Chondrocyte (in vitro differentiated cells): ENCODE measurements around the gene NF1. TPM values are rescaled to one million over a fixed set of nuclear protein-coding genes. Genes with fewer than 3 reads are reported as not detected.

Experiments
- DNase-seq: peaks from one replicate; pipeline ENCODE4 v3.0.0; 2021; ENCODE audit warnings: mixed read lengths, low spot score
- H3K27ac Mint-ChIP-seq: one replicate; pipeline ENCODE4 v1.8.0; 2021; ENCODE audit warnings: mild to moderate bottlenecking, moderate library complexity, mixed read lengths; ENCODE audit not compliant: unreplicated experiment
- H3K27me3 Mint-ChIP-seq: 2 replicates; pipeline ENCODE4 v1.8.0; 2021; ENCODE audit warnings: low read depth, mixed read lengths
- H3K36me3 Mint-ChIP-seq: 2 replicates; pipeline ENCODE4 v1.8.0; 2021; ENCODE audit warnings: low read depth, mixed read lengths
- H3K4me1 Mint-ChIP-seq: 2 replicates; pipeline ENCODE4 v1.8.0; 2021; ENCODE audit warnings: low read depth, mild to moderate bottlenecking, mixed read lengths
- H3K4me3 Mint-ChIP-seq: one replicate; pipeline ENCODE4 v1.8.0; 2021; ENCODE audit warnings: mild to moderate bottlenecking, moderate library complexity, mixed read lengths; ENCODE audit not compliant: unreplicated experiment
- H3K9me3 Mint-ChIP-seq: 2 replicates; pipeline ENCODE4 v1.8.0; 2021; ENCODE audit warnings: low read depth, mixed read lengths
- total RNA-seq: library from RNA; stranded (reverse); gene quantifications from 3 replicates; pipeline ENCODE4 v1.2.1, GENCODE V29; 2021
- TF ChIP-seq, protein P1 (sequence below): fragments of 200-600 bp; sonication (generic); IDR thresholded peaks from 2 replicates; pipeline ENCODE4 v1.5.0; 2021; ENCODE audit warnings: antibody characterized with exemption, mild to moderate bottlenecking, moderate library complexity

The NF1 gene
- total RNA-seq, 1 donor from 2014 or later, result 48.2 TPM

DNA sequence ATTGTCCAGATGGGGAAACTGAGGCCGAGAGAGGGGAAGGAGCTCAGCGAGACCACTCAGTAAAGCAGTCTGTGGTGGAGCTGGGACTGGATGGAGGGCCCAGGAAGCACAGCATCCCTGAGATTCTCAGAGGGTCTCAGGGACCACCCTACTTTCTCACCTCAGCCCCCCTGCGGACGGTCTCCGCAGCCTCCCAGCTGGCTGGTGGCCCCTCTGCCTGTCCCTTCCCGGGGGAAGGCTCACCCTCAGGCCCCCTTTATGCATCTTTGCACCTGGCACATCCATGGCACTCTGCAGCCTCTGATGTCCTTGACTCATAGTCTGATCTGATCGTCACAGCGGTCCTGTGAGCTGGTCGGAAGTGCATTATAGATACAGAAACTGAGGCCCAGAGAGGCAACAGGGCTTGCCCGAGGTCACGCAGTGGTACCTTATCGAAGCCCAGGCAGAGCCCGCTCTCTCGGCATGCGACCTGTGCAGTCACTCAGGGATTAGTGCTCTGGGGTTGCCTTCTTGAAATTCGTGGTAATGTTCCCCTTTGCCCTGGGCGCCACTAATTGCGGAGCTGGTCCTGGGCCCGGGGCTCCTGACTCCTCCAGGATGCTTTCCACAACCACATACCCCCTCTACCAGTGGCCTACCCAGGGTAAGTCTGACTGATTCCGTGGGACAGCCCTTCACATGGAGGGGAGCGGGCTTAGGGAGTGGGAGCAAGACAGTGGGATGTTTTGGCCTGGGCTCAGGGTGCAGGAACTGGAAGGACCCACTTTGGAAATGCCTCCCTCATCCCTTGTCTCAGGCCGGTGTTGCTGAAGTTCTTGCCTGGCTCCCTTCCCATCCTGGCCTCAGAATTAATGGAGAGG, 321.1 kb downstream of the NF1 start:
- Mint-ChIP-seq H3K27ac (no peak overlapping the region), H3K9me3 (no peaks in the 10 kb centered on the region), H3K4me1 (peaks cover 10% of the 10 kb centered on the region), H3K27me3 (peaks cover 15% of the 10 kb centered on the region), H3K4me3 (no peak overlapping the region), H3K36me3 (no peaks in the 10 kb centered on the region)
- TF ChIP-seq, protein P1, sequence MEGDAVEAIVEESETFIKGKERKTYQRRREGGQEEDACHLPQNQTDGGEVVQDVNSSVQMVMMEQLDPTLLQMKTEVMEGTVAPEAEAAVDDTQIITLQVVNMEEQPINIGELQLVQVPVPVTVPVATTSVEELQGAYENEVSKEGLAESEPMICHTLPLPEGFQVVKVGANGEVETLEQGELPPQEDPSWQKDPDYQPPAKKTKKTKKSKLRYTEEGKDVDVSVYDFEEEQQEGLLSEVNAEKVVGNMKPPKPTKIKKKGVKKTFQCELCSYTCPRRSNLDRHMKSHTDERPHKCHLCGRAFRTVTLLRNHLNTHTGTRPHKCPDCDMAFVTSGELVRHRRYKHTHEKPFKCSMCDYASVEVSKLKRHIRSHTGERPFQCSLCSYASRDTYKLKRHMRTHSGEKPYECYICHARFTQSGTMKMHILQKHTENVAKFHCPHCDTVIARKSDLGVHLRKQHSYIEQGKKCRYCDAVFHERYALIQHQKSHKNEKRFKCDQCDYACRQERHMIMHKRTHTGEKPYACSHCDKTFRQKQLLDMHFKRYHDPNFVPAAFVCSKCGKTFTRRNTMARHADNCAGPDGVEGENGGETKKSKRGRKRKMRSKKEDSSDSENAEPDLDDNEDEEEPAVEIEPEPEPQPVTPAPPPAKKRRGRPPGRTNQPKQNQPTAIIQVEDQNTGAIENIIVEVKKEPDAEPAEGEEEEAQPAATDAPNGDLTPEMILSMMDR, result no peak
- DNase-seq, result peak; percentile 59

DNA sequence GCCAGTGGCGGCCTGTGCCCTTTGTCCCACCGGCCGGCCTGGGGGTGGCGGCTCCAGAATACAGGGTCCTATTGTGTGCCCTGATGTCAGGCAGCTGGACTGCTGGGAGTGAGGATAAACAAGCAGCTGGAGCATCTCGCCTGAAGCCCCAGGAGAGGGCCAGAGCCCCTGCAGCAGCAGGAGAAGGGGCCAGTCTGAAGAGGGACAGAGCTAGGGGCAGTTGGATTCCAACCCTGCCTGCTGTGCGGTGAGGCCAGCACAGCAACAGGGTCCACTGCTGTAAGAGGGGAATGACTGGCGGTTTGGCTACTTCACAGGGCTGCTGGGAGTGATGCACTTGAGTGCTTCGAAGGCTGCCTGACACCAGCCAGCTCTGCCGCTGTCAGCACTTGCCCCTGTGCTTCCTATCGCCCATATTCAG, 321.7 kb downstream of the NF1 start:
- Mint-ChIP-seq H3K27ac (no peak overlapping the region), H3K36me3 (no peaks in the 10 kb centered on the region), H3K9me3 (no peaks in the 10 kb centered on the region), H3K27me3 (peaks cover 15% of the 10 kb centered on the region), H3K4me1 (peaks cover 10% of the 10 kb centered on the region), H3K4me3 (no peak overlapping the region)
- DNase-seq, result peak; percentile 50
- TF ChIP-seq, protein P1, result no peak

DNA sequence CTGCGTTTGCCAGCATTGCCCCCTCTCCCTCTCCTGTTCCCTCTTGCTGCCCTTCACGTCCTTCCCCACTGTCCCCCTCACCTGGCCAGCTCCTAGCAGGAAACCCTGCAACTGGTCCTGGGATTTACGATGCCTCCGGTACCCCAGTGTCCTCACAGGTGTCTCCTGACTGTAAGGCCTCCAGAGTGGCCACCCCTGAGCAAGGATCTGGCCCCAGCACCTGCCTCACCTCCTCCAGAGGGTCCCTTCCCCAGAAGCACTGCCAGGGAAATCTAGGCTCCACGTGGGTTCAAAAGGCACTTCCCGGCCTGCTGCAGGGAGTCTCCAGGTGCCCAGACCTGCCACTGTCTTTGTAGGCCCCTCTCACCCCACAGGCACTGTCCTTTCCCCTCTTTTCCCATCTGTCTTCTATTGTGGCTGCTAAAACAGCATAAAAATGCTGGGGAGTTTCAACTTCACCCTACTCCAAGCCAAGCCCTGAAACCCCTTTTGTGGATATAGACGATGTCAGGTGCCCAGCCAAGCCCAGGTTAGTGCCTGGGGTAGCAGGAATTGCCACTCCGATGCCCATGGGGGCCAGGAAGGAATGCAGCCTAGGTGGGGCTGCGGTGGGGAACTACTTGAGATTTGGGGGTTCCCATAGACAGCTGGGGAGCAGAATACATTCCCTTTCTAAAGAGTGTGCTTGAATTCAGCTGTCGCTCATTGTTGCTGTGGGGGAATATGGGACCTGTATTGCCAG, 322.4 kb downstream of the NF1 start:
- Mint-ChIP-seq H3K4me3 (no peak overlapping the region), H3K36me3 (no peaks in the 10 kb centered on the region), H3K27me3 (peaks cover 16% of the 10 kb centered on the region), H3K9me3 (peaks cover 2% of the 10 kb centered on the region), H3K27ac (no peak overlapping the region), H3K4me1 (peaks cover 10% of the 10 kb centered on the region)
- peak; percentile 59 for DNase-seq
- TF ChIP-seq, protein P1, result no peak

DNA sequence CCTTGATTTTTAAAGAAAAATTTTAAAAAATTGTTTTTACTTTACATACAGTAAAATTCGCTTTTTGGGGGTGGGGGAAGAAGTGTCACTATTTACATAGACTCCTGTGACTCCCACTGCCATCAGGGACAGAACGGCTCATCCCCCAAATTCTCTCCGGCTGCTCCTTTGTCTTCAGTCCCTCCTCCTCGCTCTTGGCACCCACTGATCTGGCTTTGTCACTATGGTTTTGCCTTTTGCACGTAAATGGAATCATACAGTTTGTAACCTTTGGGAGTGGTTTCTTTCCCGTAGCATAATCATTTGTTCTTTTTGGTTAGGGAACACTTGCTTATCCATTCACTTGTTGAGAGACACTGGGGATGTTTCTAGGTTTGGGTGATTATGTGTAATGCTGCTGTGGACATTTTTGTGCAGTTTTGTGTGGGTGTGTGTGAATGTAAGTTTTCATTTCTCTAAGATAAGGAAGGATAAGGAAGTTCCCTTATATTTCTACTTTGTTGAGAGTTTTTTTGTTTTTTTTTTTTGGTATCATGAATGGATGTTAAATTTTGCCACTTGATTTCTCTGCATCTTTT, 324.1 kb downstream of the NF1 start:
- Mint-ChIP-seq H3K4me3 (no peak overlapping the region), H3K4me1 (peaks cover 5% of the 10 kb centered on the region), H3K9me3 (peaks cover 4% of the 10 kb centered on the region), H3K27ac (no peak overlapping the region), H3K27me3 (peaks cover 18% of the 10 kb centered on the region), H3K36me3 (no peaks in the 10 kb centered on the region)
- TF ChIP-seq, protein P1, result no peak
- DNase-seq, result peak; percentile 4

DNA sequence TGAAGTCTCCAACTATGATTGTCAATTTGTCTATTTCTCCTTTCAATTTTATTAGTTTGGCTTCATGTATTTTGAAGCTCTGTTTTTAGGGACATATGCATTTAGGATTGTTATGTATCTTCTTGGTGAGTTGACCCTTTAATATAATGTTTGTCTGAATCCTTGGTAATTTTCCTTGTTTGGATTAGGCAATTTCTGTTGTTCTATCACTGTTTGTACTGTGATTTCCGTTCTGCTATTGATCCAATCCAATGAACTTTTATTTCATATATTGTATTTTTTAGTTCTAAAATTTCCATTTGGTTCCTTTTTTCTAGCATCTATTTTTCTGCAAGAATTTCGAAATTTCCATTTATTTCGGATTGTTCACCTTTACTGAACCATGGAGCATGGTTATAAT, 327.7 kb downstream of the NF1 start:
- no peak for DNase-seq
- Mint-ChIP-seq H3K36me3 (no peaks in the 10 kb centered on the region), H3K4me3 (no peak overlapping the region), H3K27me3 (peaks cover 24% of the 10 kb centered on the region), H3K27ac (no peak overlapping the region), H3K4me1 (no peaks in the 10 kb centered on the region), H3K9me3 (peaks cover 4% of the 10 kb centered on the region)
- TF ChIP-seq, protein P1, result no peak
